GM18526 (cell line): Measurements from ENCODE around the gene CFAP57.

Experiments used
- POLR2A ChIP-seq: IDR thresholded peaks from 3 replicates; pipeline ENCODE4 v1.6.1; 2011; ENCODE audit not compliant: insufficient read length; ENCODE audit errors: extremely low read depth

Gene CFAP57

DNA sequence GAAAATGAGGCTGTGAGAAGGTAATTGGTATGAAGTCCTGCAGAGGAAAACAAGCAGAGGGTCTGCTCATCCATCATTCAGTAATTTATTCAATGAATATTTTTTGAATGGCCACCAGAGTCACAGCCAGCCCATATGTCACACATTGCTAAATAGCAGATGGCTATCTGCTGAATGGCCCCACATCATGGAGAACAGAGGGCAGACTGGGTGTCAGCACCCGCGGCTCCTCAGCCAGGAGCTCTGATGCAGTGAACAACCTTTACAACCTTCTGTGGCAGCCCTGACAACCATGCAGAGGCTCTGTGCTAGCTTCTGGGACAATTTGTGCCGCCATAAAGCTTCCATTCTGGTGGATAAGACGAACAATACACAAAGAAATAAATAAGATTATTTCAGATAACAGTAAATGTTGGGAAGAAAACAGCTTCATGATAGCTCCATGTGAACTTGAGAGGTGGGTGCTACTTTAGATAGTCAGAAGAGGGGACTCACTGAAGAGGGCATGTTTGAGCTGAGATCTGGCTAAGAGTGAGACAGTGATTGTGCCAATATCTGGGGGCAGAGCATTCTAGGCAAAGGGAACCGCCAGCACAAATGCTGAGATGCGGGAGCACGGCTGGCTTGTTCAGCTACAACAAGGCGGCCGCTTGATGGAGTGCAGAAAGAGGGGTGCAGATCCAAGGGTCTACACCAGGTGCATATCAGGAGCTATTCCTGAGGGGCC, 116.1 kb downstream of the CFAP57 start:
- no peak for TF ChIP-seq POLR2A

DNA sequence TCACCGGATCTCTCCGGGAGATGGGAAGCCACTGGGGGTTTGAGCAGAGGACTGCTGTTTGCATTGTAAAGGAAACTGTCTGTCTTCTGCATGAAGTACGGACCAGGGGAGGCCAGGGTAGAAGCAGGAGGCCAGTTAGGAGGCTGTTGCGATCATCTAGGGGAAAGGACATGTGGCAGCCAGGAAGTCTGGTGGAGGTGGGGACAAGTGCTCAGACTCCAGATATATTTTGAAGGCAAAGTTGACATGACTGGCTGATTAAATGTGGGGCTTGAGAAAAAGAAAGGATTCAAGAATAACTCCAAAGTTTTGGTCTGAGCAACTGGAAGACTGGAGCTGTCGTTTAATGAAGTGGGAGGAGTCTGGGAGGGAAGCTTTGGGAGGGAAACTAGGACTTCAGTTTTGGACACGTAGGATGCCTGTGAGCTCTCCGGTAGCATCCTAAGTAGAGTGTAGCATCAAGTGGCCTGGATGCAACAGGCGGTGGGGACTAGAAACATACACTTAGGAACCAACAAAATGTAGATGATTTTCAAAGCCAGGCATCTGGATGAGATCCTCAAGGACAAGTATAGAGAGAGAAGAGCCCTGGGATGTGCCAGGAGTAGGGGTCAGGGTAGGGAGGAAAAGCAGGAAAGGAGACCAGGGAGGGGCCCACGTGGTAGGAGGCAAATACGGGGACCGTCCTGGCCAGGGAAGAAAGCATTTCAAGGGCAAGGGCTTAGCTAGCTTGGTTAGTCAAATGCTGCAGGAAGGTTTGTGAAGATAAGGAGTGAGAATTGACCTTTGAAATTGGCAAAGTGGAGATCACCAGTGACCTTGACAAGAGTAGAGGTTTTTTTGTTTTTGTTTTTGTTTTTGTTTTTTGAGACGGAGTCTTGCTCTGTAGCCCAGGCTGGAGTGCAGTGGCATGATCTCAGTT, 116.9 kb downstream of the CFAP57 start:
- TF ChIP-seq POLR2A = no peak

DNA sequence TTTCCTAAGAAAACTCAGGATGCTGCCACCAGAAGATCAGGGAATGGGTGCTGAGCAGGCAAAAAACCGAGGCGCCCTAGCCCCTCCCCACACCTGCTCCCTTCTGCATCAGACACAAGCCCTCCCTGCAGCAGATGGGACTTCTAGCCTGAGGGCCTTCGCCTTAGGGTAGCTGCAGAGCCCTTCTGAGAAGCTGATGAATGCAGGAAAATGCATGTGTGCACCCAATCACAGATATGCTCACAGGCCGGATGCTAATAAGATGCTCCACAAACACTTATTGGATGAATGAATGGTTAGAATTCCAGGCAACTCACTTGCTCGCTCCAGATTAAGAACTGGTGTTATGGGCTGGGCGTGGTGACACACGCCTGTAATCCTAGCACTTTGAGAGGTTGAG, 120.1 kb downstream of the CFAP57 start:
- TF ChIP-seq POLR2A = no peak

DNA sequence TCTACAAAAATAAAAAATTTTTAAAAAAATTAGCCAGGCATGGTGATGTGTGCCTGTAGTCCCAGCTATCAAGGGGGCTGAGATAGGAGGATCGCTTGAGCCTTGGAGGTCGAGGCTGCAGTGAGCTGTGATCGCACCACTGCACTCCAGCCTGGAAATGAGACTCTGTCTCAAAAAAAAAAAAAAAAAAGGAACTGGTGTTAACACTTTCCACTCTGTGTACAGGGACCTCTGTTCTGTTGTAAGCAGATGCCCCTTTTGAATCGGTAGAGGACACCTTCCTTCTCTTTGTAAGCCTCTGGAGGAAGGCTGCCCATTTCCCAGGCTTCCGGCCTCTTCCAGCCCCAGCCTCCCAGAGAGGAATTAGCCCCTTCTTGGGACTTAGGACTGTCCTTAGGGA, 120.5 kb downstream of the CFAP57 start:
- no peak for TF ChIP-seq POLR2A

DNA sequence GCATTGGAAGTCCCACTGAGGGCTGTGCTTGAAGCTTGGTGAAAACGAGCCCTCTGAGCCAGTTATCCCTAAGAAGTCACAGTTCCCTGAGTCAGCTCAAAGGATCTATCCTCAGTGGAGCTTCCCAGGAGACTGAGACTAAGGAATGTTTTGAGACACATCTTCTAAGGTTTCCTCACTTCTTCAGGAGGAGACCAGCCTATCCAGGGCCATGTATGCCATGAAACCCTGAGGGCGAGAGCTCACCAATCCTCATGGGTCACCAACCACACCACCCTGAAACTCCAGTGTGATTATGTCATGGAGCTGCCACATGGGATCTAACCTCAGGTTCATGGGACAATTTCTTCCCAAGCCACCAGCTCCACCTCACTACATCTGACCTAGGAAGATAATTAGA, 121.0 kb downstream of the CFAP57 start:
- no peak for TF ChIP-seq POLR2A

DNA sequence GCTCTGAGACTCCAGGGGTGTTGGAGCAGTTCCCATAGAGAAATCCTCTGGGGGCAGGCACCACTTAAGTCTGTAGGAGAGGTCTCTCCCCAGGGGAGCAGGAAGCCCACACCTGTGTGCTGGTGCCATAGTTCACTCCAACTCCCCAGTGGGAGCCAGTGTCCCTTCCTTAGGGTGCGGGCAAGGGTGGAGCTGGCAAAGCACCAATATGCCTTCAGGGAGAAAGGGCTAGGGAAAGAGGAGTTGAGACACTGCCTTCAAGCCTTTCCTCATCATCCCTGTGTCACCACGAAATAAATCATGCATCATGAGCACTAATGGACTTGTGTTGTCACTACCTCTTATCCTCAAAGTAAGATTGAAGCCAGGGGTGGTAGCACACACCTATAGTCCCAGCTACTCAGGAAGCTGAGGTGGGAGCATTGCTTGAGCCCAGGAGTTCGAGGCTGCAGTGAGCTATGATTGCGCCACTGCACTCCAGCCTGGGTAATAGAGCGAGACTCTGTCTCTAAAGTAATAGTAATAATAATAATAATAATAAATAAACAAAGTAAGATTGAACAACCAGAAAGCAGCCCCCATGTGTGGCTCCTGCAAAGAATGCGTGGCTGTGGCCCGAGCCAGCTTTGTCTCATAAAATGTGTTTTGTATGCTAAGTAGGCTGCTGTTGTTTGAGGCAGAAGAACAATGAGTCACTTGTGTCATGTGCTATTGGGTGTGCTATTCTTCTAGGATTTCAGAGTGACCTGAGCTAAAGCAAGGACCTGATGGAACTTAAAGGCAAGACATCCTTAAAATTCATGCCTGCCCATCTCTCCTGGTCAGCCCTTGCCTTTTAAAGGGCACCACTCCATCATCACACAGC, 122.0 kb downstream of the CFAP57 start:
- no peak for TF ChIP-seq POLR2A

DNA sequence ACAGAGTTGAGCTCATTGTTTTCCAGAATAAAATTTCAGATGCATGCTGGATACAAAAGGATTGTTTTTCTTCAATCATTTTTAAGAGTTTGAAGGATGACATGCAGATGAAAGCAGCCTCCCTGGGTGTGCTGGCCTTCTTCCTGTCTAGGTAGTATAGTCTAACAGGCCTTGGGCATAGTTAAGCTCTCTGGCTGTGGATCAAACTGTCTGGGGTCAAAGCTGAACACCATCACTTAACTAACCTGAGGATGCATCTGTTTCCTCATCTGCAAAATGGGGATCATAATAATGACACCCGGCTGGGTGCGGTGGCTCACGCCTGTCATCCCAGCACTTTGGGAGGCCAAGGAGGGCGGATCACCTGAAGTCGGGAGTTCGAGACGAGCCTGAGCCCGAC, 122.6 kb downstream of the CFAP57 start:
- TF ChIP-seq POLR2A = no peak

DNA sequence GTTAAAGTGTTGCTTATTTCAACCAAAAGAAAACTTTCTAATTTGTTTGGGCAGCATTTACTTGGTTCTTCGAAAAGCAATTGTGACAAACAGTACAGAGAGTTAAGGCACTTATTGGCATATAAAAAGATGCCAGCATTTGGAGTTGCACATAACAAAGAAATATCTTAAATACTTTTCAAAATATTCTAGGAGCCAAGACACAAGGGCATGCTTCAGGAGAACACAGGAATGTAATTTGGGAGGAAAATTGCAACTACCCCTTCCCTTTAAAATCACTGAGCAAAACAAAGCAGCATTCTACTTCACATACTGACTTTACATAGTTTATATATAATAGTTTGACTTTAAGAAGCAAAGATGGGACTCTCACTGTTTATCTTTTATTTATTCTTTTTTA, 124.1 kb downstream of the CFAP57 start:
- no peak for TF ChIP-seq POLR2A

DNA sequence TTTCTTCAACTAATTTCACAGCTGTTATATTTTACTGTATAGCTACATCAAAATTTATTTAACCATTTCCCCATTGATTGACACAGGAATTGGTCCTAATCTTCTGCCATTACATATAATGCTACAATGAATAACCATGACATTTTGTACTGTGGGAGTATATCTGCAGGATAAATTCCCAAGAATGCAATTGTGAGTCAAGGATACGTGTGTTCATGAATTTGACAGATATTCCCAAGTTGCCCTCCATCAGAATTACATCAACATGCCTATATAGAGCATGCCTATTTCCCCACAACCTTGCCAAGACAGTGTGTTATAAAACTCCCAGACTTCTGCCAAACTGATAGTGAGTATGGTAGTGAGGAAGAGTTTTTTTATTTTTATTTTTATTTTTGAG, 125.9 kb downstream of the CFAP57 start:
- no peak for TF ChIP-seq POLR2A

DNA sequence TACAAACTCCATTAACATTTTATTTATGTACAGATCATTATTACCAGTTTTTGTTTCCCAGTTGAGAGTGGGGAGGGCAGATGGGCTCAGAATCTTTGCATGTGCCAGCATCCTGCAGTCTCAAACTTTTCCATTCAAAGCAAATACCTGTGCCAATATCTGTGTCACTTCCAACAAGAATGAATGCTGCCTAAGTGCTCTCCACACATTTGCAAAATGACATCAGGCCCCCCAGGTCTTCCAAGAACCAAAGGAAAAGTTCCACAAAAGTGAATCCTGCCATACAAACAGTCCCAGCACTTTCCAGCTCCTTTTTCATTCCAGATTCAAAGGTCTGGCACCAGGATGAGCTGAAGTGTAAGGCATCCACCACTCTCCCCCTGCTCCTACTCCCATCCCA, 127.0 kb downstream of the CFAP57 start:
- no peak for TF ChIP-seq POLR2A

DNA sequence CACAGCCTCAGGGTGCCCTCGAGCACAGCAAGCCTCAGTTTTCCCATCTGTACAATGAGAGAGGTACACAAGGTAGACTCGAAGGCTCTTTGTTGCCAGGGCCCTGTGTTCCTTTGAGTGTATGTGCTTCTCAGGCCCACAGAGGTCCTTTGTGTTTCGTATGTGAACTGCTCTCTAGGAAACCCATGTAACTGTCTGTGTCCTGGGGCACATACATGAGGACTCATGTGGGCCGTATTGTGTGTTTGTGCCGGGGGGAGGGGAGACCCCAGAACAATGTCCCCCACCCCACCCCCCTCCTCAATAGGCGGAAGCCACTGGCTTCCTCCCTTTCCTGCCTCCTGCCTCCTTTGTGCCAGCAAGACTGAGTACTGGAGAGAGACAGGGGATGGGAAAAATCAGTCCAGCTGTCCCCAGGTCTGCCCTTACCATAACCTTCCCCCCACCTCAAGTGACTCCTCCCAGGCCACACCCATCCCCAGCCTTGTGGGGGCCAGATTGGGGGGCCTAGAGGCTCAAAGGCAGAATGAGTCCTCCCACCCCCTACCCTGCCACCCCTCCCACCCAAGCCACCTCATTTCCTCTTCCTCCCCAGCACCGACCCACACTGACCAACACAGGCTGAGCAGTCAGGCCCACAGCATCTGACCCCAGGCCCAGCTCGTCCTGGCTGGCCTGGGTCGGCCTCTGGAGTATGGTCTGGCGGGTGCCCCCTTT, 128.4 kb downstream of the CFAP57 start, which contains the start of gene TIE1:
TIE1 (plus strand) TSS at position 605 of the 717 bp plus-strand sequence; CDS start at position 695, 90 bp downstream.
- no peak for TF ChIP-seq POLR2A

DNA sequence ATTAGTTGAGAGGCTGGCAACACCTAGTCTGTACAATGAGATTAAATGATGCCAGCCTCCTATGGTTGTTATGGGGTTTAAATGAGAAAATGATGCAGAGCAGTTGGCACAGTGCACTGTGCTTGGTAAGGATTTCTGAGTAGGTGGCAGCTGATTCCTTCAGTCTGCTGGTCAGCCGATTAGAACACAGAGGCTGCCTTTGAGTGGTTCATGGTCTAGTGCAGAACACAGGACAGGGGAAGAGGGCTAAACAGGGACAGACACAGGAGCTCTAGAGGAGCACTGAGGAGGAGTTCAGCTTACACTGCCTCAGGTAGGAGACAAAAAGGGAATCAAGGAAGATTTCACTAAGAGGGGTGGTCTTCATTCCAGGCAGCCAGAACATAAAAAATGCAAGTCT, 130.1 kb downstream of the CFAP57 start:
- TF ChIP-seq POLR2A = no peak

DNA sequence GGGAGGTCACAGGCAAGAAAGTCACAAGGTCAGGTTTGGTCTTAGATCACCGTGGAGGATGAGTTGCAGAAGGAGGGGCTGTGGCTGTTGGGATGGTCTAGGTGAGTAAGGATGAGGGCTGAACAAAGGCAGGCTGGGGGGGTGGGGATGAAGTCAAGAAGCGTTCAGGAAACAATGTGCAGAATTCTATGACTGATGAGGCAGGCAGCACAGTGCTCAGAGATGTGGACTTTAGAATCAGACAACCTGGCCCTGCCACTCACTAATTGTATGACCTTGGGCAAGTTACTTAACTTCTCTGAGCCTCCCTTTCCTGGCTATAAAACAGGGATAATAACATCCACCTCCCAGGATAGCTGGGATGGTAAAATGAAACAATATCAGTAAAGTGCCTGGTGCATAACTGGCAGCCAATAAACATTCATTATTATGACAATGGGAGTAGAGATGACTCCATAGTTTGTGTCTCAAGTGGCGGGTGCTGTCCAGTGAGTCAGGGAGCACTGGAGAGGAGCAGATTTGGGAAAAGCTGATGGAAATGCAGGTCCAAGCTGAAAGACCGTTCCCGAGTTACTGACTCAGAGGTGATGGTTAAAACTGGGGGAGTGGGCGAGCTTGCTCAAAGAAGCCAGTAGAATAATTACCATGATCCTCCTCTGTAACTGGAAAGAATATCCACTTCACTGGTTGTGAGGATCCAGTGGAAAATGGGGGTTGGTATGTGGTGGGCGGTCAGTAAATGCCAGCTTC, 130.8 kb downstream of the CFAP57 start:
- TF ChIP-seq POLR2A = no peak
